HG02571 (cell line): ENCODE measurements around the gene PRKD2.
"Not testable (repeated sequence)": the region's sequence is repeated elsewhere in the genome, so short reads cannot be mapped to it uniquely, and the experiment has no call there.

Experiments
- ATAC-seq: cut with Tn5 transposase; IDR thresholded peaks from one replicate; pipeline ENCODE4 v1.9.1; 2021; ENCODE audit warnings: mild to moderate bottlenecking, moderate library complexity; ENCODE audit not compliant: unreplicated experiment

PRKD2 gene

DNA sequence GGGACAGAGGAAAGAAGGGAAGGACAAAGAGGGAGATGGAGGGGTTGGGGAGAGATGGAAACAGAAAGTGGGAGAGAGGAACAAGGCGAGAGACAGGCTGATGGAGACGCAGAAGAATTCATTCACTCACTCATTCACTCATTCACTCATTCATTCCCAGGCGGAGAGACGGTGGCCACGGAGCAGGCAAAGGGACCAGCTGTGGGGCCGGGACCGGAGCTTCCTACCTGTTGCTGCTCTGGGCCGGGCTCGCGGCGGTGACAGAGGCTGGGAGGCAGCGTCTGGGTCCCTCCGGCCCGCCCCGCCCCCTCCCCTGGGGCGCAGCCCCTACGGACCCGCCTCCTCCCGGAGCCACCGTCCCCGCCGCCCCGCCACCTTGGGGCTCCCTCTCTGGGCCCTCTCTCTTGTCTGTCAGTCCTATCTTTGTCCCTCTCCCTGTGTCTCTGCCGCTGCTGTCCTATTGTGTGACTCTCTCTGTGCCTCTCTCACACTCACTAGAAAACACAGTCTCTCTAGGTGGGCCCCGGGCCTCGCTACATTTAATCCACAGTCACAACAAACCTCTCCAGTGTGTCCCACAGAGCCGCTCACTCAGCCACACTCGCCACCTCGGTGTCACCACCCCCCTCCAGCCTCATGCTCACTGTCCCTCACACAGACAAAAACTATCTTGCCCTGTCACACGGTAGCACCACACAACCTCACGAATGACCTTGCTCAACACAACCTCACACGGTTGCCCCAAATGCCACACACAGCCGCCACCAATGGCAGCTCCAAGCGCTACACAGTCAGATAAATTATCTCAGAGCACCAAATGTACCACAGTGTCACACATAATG is 80.8 kb downstream of the PRKD2 start, which contains the start of gene GNG8:
TSS of gene GNG8 (minus strand) at position 283 of the 842 bp plus-strand sequence. CDS start 1,520 bp downstream, outside the sequence.
- ATAC-seq, result no peak

DNA sequence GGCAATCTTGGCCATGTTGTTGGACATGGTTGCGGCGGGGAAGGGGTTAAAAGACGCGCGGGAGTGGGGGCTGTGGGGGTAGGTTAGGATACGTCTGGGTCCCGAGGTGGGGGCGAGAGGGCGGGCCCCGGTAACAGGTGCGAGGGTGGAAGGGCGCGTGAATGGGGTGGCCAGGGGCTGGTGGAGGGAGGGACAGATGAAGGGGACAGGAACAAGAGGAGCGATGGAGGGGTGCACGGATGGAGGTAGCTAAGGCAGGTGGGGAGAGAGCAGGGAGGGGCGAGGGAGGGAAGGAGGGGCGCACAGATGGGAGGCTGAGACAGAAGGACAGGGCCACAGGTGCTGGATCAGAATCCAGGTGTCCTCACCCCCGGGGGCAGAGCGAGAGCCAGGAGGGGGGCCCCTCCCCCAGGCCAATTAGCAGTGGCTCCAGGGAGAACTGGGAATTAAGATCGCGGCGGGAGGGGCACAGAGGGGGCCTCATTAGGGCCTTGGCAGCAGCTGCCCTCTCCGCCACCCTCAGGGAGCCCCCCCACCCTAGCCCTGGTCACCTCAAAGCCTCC is 82.2 kb downstream of the PRKD2 start:
- no peak for ATAC-seq

DNA sequence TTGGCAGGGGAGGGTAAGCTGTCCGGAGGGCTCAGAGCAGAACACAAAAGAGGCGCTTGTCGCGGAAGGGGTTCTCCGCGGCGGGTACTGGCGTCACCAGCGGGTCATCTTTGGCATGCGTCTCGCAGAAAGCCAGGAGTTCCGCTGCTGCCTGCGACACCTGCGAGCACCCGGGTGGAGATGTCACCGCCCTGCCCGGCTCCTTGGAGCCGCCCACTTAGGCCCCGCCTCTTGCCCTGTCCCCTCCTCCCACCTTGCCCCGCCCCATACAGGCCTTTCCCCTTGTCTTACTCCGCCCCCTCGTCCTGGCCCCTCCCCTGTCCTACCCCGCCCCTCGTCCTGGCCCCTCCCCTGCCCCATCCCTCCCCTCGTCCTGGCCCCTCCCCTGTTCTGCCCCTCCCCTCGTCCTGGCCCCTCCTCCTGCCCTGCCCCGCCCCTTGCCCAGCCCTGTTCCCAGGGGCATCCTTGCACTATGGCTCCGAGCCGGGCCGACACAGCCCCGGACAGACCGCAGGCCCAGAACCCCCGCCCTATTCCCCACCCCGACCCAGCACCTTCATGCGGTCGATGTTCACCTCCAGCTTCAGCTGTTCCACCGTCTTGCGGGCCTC is 82.8 kb downstream of the PRKD2 start:
- no peak for ATAC-seq

DNA sequence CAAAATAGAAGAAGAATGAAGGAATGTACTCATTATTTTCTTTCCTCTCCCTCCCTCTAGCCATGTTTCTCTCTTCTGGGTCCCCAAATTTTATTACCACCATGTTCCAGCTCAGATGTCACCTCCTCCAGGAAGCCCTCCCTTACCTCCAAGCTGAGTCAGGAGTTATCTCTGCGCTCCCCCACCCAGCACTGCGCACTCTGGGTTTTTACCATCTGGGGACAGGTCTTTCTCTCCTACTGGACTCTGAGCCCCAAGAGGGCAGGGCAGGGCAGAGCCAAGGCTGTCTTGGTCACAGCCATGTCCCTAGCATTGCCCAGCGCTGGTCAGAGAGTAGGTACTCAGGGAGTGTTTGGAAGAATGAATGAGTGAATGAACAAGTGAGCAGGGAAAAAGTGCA is 83.8 kb downstream of the PRKD2 start:
- no peak for ATAC-seq

DNA sequence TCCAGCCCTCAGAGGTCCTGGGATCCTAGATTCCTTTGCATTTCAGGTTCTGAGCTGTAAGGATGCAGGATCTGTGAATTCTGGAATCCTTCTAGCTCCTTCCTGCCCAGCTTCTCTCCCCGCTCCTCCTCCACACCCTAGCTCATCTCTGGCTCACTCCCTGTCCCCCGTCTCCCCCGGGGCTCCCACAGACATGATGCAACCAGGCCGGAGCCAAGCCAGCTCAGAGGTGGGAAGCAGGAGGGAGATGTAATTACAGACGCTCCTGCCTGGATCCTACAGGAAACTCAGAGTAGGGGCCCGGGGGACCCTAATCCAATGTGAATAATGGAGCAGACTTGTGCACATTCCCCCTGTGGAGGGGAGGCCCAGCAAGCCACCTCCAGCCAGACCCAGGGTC is 85.4 kb downstream of the PRKD2 start:
- ATAC-seq, result no peak

DNA sequence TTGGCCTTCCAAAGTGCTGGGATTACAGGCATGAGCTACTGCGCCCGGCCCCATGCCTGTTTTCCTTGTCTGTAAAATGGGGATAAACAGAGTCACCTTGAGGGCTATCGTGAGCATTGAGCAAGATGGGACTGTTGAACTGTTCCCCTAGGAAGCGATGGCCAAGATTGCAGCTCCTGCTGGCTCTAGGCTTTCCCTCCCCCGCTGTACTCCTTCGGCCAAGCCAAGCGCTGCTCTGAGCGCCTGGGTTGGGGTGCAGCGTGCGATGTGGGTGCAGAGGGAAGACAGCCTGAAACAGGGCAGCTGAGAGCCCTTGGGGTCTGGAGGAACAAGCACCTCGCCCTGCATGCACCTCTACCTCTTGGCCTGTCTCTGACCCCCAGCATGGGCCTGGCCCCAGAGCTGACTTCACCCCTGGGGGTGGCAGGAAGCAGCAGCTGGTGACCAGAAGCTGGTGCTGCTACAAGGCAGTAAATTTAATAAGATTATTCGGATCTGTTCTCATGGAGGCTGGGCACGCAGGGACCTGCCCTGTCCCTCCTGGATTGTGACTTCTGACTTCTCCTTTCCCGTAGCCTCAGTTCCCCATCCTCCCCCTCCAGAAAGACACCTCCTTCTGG is 86.2 kb downstream of the PRKD2 start:
- no peak for ATAC-seq

DNA sequence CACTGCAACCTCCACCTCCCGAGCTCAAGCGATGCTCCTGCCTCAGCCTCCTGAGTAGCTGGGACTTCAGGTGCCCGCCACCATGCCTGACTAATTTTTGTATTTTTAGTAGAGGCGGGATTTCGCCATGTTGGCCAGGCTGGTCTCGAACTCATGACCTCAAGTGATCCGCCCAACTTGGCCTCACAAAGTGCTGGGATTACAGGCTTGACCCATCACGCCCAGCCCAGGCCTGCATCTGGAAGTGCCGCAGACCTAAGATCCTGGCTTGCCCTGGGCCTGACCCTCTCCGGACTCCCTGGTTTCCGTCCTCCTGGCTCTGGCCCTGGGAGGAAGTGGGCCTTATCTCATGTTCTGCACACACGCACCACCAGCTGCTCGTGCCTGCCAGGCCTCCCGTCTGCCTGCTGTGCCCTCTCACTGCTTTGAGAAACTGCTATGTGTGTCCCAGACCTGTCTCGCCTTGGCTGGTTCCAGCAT is 87.3 kb downstream of the PRKD2 start:
- ATAC-seq, result no peak

DNA sequence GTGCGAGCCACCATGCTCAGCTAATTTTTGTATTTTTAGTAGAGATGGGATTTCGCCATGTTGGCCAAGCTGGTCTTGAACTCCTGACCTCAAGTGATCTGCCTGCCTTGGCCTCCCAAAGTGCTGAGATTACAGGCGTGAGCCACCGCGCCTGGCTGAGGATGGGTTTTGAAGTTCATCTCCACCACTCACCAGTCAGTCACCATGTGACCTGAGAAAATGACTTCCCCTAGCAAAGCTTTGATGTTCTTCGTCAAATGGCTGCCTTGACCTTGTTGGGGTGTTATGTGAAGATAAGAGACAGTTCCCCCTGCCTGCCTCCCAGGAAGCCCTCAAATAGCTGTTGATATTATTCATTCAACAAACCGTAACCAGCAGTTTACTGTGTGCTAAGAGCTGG is 87.9 kb downstream of the PRKD2 start:
- not testable (repeated sequence) for ATAC-seq

DNA sequence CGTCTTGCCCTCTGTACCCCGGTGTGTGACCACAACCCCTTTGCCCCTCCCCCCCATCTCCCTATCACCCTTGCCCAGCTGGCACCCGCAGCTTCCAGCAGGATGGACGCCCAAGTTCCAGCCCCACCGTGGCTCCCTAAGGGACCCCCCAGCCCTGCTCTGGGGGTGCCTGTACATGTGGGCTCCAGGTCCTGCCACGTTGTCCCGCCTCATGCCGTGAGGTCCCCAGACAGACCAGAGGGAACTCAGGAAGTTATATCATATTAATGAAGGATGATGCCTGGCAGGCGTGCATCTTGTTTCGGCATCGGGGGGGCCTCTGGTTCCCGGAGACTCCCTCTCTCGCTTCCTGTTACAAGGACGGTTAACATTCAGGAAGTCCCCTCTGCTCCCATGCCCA is 90.5 kb downstream of the PRKD2 start:
- no peak for ATAC-seq

DNA sequence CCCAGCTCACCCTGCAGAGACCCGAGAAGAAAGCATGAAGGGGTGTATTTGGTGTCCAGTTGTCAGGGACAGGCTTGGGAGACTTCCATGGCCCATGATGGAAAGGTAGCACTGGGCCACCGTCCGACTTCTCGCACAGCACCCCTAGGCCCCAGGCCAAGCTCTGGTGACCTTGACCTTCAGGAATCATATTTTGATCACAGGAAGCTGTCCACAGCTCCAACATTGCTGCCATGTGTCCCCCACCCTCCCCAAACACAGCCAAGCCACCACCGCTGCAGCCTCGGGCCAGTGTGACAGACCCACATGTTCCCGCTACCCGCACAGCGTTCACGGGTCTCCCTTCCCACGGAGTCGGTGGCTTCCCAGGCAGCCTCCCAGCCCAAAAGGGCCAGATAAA is 91.2 kb downstream of the PRKD2 start:
- ATAC-seq, result no peak

DNA sequence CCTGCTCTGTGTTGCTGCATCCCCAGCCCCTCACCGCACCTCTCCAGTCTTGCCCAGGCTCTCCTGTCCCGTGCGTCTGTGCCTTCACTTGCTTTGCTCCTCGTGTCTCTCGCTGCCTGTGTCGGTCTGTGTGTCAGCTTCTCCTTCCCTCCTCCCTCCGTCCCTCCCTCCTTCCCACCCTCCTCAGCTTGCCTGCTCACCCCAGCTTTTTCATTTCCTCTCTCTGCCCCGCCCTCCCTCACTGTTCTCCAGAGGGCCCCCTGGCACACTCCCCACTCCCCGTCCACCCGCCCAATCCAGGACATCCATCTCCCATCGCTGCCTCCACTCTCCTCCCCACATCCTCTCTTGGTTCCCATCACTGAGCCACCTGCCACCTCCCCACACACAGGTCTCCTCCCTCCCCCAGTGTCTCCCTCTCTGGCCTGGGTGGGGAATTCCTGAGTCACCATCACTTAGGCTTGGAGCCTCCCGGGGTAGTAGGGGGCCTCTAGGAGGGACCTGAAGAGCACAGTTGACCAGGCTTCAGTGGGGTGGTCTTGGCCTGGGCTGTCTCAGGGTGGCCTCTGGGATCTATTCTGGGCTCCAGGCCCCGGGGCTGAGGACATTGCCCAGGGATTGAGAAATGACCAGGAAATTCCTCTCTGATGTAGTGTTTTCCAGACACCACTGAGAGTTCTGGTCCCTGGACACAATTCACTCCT is 91.8 kb downstream of the PRKD2 start, which contains the start of gene PTGIR:
TSS of gene PTGIR (minus strand) at position 132 of the 704 bp plus-strand sequence. CDS start 864 bp downstream, outside the sequence.
- no peak for ATAC-seq
